ENCODE measurements around the gene BOK.

The BOK gene

DNA sequence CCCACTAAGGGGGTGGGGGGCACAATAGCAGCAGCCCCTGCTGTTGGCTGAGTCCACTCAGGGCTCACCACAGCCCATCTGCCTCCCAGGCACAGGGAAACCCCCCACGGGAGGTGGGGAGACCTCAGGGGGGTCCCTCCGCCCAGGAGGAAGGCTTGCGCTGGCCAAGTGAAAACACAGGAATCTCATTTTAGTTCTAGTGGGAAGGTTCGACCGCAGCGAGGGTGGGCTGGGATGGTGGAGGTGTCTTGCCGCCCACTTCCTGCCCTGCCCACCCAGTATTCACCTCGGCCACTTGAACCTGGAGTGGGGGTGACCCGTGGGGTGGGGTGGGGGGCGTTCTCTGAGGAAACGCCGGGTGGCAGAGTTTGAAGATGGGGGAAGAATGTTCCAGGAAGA, 6.9 kb upstream of the BOK start:
- no peak for DNase-seq (ENCODE audit: low read depth)
- H3K4me3 ChIP-seq (ENCODE audit: control insufficient read depth, low read depth, low read length), result no peak overlapping the region
- TF ChIP-seq, protein P1, sequence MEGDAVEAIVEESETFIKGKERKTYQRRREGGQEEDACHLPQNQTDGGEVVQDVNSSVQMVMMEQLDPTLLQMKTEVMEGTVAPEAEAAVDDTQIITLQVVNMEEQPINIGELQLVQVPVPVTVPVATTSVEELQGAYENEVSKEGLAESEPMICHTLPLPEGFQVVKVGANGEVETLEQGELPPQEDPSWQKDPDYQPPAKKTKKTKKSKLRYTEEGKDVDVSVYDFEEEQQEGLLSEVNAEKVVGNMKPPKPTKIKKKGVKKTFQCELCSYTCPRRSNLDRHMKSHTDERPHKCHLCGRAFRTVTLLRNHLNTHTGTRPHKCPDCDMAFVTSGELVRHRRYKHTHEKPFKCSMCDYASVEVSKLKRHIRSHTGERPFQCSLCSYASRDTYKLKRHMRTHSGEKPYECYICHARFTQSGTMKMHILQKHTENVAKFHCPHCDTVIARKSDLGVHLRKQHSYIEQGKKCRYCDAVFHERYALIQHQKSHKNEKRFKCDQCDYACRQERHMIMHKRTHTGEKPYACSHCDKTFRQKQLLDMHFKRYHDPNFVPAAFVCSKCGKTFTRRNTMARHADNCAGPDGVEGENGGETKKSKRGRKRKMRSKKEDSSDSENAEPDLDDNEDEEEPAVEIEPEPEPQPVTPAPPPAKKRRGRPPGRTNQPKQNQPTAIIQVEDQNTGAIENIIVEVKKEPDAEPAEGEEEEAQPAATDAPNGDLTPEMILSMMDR (IDR thresholded peaks at IDR 0.05; ENCODE audit: control insufficient read depth, insufficient read depth, low read depth, low read length, missing control alignments), result no peak

DNA sequence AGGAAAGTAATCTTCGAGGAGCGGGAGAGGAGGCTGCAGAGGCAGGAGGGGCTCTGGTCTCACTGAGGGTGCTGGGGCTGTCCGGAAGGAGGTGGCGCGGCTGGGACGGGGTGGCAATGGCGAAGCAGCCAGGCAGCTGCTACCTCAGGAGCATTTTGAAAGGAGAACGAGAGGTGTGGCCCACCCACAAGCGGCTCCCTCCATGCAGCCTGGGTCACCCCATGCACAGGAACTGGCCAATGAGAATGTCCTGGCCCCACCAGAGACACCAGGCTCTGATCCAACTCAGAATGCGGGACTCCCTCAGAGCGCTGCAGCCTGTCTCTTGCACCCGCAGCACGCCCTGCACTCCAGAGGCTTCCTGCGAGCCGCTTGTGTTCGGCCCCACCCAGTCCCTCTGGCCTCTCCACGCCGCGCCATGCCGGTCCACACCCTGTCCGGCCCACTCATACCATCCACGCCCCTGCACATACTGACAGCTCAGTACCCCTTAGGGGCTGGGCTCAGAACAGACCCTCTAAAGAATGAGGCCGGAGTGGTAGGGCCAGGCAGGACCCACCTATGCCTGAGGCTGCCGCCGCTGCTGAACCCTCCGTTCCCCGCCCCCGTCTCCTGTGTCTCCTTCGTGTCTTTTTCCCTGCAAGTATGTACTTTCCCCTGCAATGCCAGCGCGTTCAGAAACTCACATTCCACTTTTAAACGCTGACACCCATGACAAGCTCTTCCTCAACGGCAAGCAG, 6.4 kb upstream of the BOK start:
- H3K4me3 ChIP-seq (ENCODE audit: control insufficient read depth, low read depth, low read length), result no peak overlapping the region
- DNase-seq (ENCODE audit: low read depth), result no peak
- TF ChIP-seq, protein P1 (IDR thresholded peaks at IDR 0.05; ENCODE audit: control insufficient read depth, insufficient read depth, low read depth, low read length, missing control alignments), result no peak

DNA sequence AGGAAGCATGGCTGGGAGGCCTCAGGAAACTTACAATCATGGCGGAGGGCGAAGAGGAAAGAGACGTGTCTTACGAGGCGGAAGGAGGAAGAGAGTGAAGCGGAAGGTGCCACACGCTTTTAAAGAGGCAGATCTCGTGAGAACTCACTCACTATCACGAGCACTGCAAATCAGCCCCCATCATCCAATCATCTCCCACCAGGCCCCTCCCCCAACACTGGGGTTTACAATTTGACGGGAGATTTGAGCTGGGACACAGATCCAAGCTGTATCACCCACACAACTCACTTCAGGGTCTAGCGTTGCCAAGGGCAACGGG, 5.1 kb upstream of the BOK start:
- H3K4me3 ChIP-seq (ENCODE audit: control insufficient read depth, low read depth, low read length), result no peak overlapping the region
- DNase-seq (ENCODE audit: low read depth), result no peak
- TF ChIP-seq, protein P1 (IDR thresholded peaks at IDR 0.05; ENCODE audit: control insufficient read depth, insufficient read depth, low read depth, low read length, missing control alignments), result no peak

DNA sequence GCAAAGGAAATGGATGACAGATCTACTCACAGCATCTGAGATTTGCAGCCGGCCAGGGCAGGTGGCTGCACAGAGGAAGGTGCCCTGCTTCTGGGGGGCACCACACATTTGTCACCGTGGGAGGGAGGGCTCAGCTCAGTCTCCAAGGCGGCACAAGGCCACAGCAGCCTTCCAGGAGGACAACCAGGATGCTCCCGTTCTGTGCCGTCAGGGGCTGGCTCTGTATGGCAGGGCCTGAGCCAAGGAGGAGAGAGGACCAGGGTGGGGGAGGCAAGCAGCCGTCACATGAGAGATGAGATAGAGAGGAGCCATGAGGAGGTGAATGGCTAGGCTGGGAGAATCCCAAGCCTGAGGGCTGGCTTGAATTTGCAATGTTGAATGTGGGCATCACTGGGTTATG, 4.6 kb upstream of the BOK start:
- no peak for DNase-seq (ENCODE audit: low read depth)
- no peak overlapping the region for H3K4me3 ChIP-seq (ENCODE audit: control insufficient read depth, low read depth, low read length)
- TF ChIP-seq, protein P1 (IDR thresholded peaks at IDR 0.05; ENCODE audit: control insufficient read depth, insufficient read depth, low read depth, low read length, missing control alignments), result no peak

DNA sequence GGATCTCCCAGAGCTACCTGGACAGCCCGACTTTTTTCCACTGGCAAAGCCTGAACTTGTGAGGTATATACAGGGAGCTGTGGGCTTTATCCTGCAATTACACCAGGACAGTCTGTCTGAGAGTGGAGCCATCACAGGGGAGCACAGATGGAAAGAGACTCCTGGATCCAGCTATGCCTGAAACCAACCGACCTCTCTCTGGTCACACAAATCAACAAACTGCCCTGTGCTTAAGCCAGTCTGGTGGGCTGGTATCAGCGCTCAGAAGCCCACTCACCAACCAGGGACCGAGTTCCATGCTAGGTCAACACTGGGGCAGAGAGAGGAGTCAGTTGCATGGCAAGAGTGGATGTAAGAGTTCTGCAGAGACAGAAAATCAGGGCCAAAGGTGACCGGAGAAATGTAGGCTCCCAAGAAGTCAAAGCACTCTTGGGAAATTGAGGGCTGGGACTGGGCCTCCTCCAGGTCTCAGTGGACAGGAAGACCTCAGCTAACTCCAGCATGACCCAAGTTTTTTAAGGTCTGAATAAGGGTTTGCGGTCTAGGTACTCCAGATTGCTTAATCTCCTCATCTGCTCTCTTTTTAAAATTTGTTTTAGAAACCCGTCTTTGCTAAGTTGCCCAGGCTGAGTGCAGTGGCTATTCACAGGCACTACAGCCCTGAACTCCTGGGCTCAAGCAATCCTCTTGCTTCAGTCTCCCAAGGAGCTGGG, 3.8 kb upstream of the BOK start:
- DNase-seq (ENCODE audit: low read depth), result no peak
- no peak overlapping the region for H3K4me3 ChIP-seq (ENCODE audit: control insufficient read depth, low read depth, low read length)
- TF ChIP-seq, protein P1 (IDR thresholded peaks at IDR 0.05; ENCODE audit: control insufficient read depth, insufficient read depth, low read depth, low read length, missing control alignments), result no peak

DNA sequence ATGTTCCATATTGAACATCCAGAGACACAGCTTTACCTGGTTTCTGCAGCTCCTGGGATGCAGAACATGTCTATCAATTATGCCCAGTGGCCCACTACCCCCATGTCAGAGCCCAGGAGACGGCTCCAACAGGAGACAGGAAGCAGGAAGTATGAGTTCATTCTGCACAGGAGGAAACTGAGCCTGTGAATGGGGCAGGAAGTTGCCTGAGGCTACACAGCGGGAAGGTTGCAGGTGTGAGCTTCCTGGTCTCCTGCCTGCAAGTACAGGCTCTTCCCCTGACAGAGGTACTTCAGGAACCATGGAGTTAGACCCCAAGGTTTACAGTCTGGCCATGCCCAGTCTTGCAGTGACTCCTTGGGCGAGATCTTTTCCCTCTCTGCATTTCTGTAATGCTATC, 2.8 kb upstream of the BOK start:
- no peak overlapping the region for H3K4me3 ChIP-seq (ENCODE audit: control insufficient read depth, low read depth, low read length)
- TF ChIP-seq, protein P1 (IDR thresholded peaks at IDR 0.05; ENCODE audit: control insufficient read depth, insufficient read depth, low read depth, low read length, missing control alignments), result no peak
- no peak for DNase-seq (ENCODE audit: low read depth)

Data from AG09309 (cell line).